ENCODE measurements around the gene HPS1.

Gene HPS1

DNA sequence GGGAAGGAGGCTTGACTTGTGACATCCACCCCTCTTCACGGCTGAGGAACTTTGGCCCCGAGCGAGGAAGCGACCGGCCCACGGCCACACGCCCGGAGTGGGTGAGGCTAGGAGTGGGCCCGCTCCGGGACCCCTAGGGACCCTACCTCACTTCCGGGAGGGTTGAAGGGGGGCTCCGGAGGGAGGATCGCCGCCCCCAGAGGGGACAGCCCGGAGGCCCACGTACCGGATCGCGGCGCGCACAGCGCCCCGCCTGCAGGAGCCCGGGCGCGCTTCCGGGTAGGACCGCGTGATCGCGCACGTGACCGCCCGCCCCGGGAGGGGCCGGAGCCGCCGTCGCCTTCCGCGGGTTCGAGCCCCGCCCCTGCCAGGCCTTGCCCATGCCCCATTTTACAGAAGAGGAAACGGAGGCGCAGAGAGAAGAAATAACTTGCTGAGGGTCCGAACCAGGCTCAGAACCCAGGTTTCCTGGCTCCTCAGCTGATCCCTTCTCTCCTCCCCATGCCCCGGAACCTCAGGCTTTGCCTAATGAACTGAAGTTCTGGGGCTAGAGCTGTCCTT lies at the start of gene HPS1:
HPS1 (minus strand) TSS at position 275 of the 561 bp plus-strand sequence. CDS start 3,695 bp downstream, outside the sequence.
- peak within 1 kb of the TSS; percentile 94 for H3K27ac ChIP-seq (ENCODE audit: low read length)
- H3K36me3 ChIP-seq (ENCODE audit: control insufficient read depth in 1 of 2, insufficient read depth in 2 of 2, low read length in 2 of 2), result peaks cover 16 to 25% of the 10 kb centered on the region in 2 donors
- no peaks in the 10 kb centered on the region for H3K9me3 ChIP-seq (ENCODE audit: control insufficient read depth in 1 of 2, low read length in 2 of 2)
- peaks cover 0 to 4% of the 10 kb centered on the region in 2 donors for H3K4me1 ChIP-seq (ENCODE audit: control insufficient read depth in 1 of 2, insufficient read depth in 2 of 2, low read length in 2 of 2)
- H3K4me3 ChIP-seq (ENCODE audit: low read depth in 1 of 2, low read length in 2 of 2), result peak within 1 kb of the TSS; percentile 81 to 91
- no peaks in the 10 kb centered on the region for H3K27me3 ChIP-seq (ENCODE audit: low read depth, low read length)

DNA sequence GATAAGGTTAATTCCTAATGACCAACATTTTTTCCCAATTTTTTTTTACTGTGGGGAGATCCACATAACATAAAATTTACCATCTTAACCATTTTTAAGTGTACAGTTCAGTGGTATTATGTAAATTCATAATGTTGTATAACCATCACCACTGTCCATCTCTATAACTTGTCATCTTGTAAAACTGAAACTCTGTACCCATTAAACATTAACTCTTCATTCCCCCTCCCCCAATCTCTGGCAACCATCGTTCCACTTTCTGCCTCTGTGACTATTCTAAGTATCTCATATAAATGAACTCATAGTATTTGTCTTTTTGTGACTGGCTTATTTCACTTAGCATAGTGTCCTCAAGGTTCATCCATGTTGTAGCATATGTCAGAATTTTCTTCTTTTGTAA lies 46.0 kb upstream of the HPS1 start:
- Histone ChIP-seq H3K9me3 (ENCODE audit: control insufficient read depth in 1 of 2, low read length in 2 of 2) (peaks cover 0 to 11% of the 10 kb centered on the region in 2 donors), H3K4me1 (ENCODE audit: control insufficient read depth in 1 of 2, insufficient read depth in 2 of 2, low read length in 2 of 2) (no peaks in the 10 kb centered on the region), H3K27ac (ENCODE audit: low read length) (no peak overlapping the region)

DNA sequence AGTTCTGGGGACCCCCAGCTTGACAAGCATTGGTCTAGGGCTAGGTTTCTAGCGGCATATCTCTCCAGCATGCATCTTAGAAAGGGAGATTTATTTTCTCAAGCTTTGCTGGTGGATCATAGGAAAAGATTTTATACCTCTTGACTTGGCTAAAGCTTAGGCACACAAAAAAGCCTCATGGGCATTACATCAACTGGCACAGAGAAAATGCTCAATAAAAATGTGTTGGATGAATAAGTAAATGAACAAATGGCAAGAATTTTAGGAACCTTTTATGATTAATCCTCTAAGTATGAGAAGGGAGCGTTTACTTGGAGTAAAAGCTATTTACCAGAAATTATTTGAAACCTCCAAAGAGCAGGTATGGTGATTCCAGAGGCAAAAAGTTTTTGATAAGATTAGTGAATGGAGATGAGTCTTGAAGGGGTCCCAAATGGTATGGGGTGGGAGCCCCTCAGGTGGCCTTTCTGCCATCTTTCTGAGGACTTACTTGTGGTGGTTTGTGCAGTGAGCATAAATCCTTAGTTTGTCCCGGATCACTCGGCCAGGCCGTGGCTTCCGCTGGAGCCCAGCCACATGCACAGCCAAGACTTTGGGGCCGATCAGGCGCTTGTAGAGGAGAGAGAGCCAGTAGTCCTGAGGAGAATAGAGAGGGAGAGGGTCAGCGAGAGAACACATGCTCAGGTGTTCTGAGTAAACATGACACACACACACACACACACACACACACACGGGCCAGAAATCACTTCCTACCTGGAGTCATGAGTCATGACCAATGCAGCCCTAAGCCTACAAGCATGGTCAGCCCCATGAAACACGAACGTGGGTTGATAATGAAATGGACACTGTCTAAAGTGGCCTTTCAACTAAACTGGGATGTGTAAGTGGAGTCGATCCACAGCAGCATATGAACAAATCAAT lies 43.1 kb upstream of the HPS1 start:
- H3K27ac ChIP-seq (ENCODE audit: low read length), result no peak overlapping the region
- no peaks in the 10 kb centered on the region for H3K9me3 ChIP-seq (ENCODE audit: control insufficient read depth in 1 of 2, low read length in 2 of 2)
- no peaks in the 10 kb centered on the region for H3K27me3 ChIP-seq (ENCODE audit: low read depth, low read length)
- no peaks in the 10 kb centered on the region for H3K4me1 ChIP-seq (ENCODE audit: control insufficient read depth in 1 of 2, insufficient read depth in 2 of 2, low read length in 2 of 2)
- H3K36me3 ChIP-seq (ENCODE audit: control insufficient read depth in 1 of 2, insufficient read depth in 2 of 2, low read length in 2 of 2), result no peaks in the 10 kb centered on the region
- no peak overlapping the region for H3K4me3 ChIP-seq (ENCODE audit: low read depth in 1 of 2, low read length in 2 of 2)

More for the DNA sequence above, 46.0 kb upstream of the HPS1 start:
- Histone ChIP-seq H3K27me3 (ENCODE audit: low read depth, low read length) (no peaks in the 10 kb centered on the region), H3K36me3 (ENCODE audit: control insufficient read depth in 1 of 2, insufficient read depth in 2 of 2, low read length in 2 of 2) (no peaks in the 10 kb centered on the region), H3K4me3 (ENCODE audit: low read depth in 1 of 2, low read length in 2 of 2) (no peak overlapping the region)

DNA sequence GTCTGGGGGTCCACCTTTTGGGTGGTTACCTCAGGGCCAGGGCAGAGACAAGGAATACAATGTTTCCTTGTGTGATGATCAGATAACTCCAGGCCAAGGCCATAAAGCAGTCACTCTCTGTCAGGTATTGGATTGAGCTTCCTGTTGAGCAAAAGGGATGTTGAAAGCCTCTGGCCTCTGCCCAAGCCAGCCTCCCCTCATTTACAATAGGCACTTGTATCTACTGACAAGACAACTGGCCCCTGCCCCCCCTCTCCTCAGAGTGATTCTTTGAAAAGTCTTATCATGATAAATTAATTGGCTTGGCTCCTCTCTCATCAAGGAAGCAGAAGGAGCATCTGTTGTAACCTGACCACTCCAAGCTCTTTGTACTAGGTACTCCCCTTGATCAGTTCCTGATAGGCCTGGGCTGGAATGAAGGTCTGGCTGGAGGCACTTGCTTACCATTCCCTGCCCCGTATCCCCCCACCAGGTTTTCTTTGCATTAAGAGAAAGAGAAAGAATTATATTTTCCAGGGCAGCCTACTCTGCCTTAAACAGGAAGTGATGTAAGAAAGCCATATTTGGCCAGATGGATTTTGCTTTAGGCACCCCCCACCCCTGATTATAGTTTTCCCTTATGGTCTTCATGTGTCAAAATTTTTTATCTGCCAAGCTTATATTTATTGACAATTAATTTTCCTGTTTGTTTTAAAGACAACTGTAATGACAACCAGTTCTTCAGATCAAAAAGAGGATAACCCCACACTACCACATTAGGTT lies 42.1 kb upstream of the HPS1 start:
- Histone ChIP-seq H3K36me3 (ENCODE audit: control insufficient read depth in 1 of 2, insufficient read depth in 2 of 2, low read length in 2 of 2) (no peaks in the 10 kb centered on the region), H3K4me3 (ENCODE audit: low read depth in 1 of 2, low read length in 2 of 2) (no peak overlapping the region), H3K27ac (ENCODE audit: low read length) (no peak overlapping the region), H3K4me1 (ENCODE audit: control insufficient read depth in 1 of 2, insufficient read depth in 2 of 2, low read length in 2 of 2) (no peaks in the 10 kb centered on the region), H3K9me3 (ENCODE audit: control insufficient read depth in 1 of 2, low read length in 2 of 2) (no peaks in the 10 kb centered on the region), H3K27me3 (ENCODE audit: low read depth, low read length) (no peaks in the 10 kb centered on the region)

DNA sequence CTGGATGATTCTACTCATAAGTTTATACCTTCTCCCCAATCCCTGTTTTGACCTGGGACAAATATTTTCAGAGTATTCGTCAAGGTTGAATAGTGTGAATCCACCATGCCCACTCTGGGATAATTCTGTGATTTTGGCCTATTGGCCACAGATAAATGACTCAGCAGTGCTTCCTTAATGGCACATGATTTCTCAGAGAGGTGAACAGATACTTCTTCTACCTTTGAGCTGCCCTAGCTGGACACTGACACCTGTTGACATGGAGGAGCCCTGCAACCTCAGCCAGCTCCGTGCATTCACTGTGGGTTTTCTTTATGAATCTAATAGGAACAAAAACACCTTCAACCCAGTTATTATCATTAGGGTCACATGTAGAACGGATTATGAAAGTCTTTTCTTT lies 40.9 kb upstream of the HPS1 start:
- H3K4me3 ChIP-seq (ENCODE audit: low read depth in 1 of 2, low read length in 2 of 2), result no peak overlapping the region

DNA sequence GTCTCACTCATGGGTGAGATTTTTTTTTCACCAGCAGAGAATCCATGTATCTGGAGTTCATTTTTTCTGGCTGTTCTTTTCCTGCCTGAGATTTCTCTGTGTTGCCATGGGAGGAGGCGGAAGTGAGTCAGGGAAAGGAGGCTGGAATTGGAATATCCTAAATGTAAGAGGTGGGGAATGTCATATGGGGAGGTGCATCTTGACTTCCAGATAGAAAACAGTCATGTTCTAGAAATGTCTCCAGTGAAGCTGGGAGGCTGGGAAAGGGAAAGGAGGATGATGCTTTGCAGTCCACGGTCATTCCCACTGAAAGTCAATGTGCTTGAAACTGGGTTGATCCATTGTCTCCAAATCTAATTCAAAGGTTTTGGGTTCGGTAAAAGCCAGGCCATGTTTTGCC lies 39.7 kb upstream of the HPS1 start:
- no peak overlapping the region for H3K27ac ChIP-seq (ENCODE audit: low read length)
- H3K4me3 ChIP-seq (ENCODE audit: low read depth in 1 of 2, low read length in 2 of 2), result no peak overlapping the region
- no peaks in the 10 kb centered on the region for H3K4me1 ChIP-seq (ENCODE audit: control insufficient read depth in 1 of 2, insufficient read depth in 2 of 2, low read length in 2 of 2)
- H3K36me3 ChIP-seq (ENCODE audit: control insufficient read depth in 1 of 2, insufficient read depth in 2 of 2, low read length in 2 of 2), result no peaks in the 10 kb centered on the region
- peaks cover 0 to 3% of the 10 kb centered on the region in 2 donors for H3K9me3 ChIP-seq (ENCODE audit: control insufficient read depth in 1 of 2, low read length in 2 of 2)
- no peaks in the 10 kb centered on the region for H3K27me3 ChIP-seq (ENCODE audit: low read depth, low read length)

More for the DNA sequence above, 40.9 kb upstream of the HPS1 start:
- H3K27me3 ChIP-seq (ENCODE audit: low read depth, low read length), result no peaks in the 10 kb centered on the region
- no peak overlapping the region for H3K27ac ChIP-seq (ENCODE audit: low read length)
- no peaks in the 10 kb centered on the region for H3K36me3 ChIP-seq (ENCODE audit: control insufficient read depth in 1 of 2, insufficient read depth in 2 of 2, low read length in 2 of 2)
- H3K4me1 ChIP-seq (ENCODE audit: control insufficient read depth in 1 of 2, insufficient read depth in 2 of 2, low read length in 2 of 2), result no peaks in the 10 kb centered on the region
- peaks cover 0 to 3% of the 10 kb centered on the region in 2 donors for H3K9me3 ChIP-seq (ENCODE audit: control insufficient read depth in 1 of 2, low read length in 2 of 2)

DNA sequence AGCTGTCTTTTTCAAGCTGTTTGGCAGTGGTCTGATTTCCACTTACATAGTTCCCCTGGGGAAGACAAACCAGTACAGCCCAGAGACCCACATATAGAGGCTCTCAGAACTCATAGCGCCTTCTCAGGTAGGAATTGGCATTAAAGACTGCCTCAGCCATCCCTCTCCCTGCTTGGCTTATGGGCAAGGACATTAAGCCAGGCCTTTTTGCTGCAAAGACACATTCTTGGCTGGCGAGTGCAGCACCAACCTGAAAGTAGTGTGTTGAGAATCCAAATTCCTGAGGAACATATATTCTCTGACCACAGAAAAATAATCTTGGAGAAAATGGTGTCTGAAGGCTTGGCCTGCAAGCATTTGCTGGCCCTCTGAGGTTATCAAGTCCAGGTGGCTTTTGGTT lies 39.2 kb upstream of the HPS1 start:
- no peaks in the 10 kb centered on the region for H3K27me3 ChIP-seq (ENCODE audit: low read depth, low read length)
- H3K4me3 ChIP-seq (ENCODE audit: low read depth in 1 of 2, low read length in 2 of 2), result no peak overlapping the region
- peaks cover 0 to 3% of the 10 kb centered on the region in 2 donors for H3K9me3 ChIP-seq (ENCODE audit: control insufficient read depth in 1 of 2, low read length in 2 of 2)
- H3K36me3 ChIP-seq (ENCODE audit: control insufficient read depth in 1 of 2, insufficient read depth in 2 of 2, low read length in 2 of 2), result no peaks in the 10 kb centered on the region
- H3K4me1 ChIP-seq (ENCODE audit: control insufficient read depth in 1 of 2, insufficient read depth in 2 of 2, low read length in 2 of 2), result no peaks in the 10 kb centered on the region
- no peak overlapping the region for H3K27ac ChIP-seq (ENCODE audit: low read length)

DNA sequence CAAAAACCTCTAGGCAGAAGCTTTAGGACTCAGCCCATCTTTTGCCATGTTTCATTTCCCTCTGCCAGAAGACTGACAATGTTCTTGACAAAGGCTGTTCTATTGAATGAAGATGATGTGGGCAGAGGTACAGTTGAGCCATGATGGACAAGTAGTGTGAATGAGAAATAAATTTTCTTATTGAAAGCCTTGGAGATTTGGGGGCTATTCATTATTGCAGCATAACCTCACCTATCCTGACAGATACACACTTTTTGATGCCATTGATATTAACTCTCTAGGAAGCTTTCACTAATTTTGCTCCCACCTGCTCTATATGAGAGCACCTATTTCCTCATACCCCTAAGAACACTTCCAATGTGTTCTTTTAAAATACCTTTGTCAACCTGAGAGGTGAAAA lies 36.9 kb upstream of the HPS1 start:
- Histone ChIP-seq H3K4me1 (ENCODE audit: control insufficient read depth in 1 of 2, insufficient read depth in 2 of 2, low read length in 2 of 2) (no peaks in the 10 kb centered on the region), H3K4me3 (ENCODE audit: low read depth in 1 of 2, low read length in 2 of 2) (no peak overlapping the region), H3K27ac (ENCODE audit: low read length) (no peak overlapping the region), H3K36me3 (ENCODE audit: control insufficient read depth in 1 of 2, insufficient read depth in 2 of 2, low read length in 2 of 2) (no peaks in the 10 kb centered on the region), H3K9me3 (ENCODE audit: control insufficient read depth in 1 of 2, low read length in 2 of 2) (peaks cover 0 to 3% of the 10 kb centered on the region in 2 donors), H3K27me3 (ENCODE audit: low read depth, low read length) (no peaks in the 10 kb centered on the region)

DNA sequence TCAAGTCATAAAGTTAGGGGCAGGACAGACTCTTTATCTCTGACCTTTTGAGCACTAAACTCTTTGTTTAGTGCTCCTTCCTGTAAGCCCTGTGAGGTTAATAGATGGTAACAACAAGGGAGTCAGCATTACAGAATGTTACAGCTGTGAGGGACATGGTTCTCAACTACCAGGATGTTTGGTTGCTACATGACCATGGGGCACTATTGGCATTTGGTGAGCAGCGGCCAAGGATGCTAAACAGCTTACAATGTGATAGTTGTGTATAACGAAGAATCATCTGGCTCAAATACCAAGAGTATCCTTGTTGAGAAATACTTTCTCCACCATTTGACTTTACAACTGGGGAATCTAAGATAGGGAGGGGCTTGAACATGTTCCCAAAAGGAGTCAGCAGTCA lies 35.4 kb upstream of the HPS1 start:
- Histone ChIP-seq H3K9me3 (ENCODE audit: control insufficient read depth in 1 of 2, low read length in 2 of 2) (peaks cover 0 to 3% of the 10 kb centered on the region in 2 donors), H3K4me1 (ENCODE audit: control insufficient read depth in 1 of 2, insufficient read depth in 2 of 2, low read length in 2 of 2) (no peaks in the 10 kb centered on the region), H3K4me3 (ENCODE audit: low read depth in 1 of 2, low read length in 2 of 2) (no peak overlapping the region), H3K36me3 (ENCODE audit: control insufficient read depth in 1 of 2, insufficient read depth in 2 of 2, low read length in 2 of 2) (no peaks in the 10 kb centered on the region), H3K27ac (ENCODE audit: low read length) (no peak overlapping the region), H3K27me3 (ENCODE audit: low read depth, low read length) (no peaks in the 10 kb centered on the region)

DNA sequence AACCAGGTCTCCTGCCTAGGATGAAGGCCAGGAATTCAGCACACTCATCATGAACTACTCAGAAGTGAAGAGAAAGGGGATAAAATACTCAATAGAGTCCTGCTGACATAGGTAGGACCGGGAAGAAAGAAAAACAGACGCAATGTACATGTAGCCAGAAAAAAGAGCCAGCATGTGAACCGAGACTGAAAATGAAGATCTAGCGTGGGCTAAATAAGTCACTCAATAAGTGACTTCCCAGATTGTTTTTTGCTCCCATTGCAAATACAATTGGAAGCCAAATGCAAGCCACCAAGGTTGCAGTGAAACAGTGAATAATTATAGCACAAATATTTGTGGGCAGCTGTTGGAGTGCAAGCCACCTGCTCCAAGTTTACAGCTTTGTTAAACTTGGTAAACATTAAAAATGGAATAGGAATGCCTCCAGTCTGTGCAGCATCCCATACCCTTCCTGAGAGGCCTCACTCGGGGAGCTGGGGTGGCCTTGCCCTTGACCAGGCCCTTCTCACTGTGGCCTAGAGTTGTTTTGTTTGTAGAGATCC lies 34.7 kb upstream of the HPS1 start:
- no peaks in the 10 kb centered on the region for H3K4me1 ChIP-seq (ENCODE audit: control insufficient read depth in 1 of 2, insufficient read depth in 2 of 2, low read length in 2 of 2)
- H3K27me3 ChIP-seq (ENCODE audit: low read depth, low read length), result no peaks in the 10 kb centered on the region
- no peaks in the 10 kb centered on the region for H3K36me3 ChIP-seq (ENCODE audit: control insufficient read depth in 1 of 2, insufficient read depth in 2 of 2, low read length in 2 of 2)
- peaks cover 0 to 3% of the 10 kb centered on the region in 2 donors for H3K9me3 ChIP-seq (ENCODE audit: control insufficient read depth in 1 of 2, low read length in 2 of 2)
- H3K27ac ChIP-seq (ENCODE audit: low read length), result no peak overlapping the region
- no peak overlapping the region for H3K4me3 ChIP-seq (ENCODE audit: low read depth in 1 of 2, low read length in 2 of 2)
